Measurements from ENCODE around the gene CYP46A1. TPM values are rescaled to one million over a fixed set of nuclear protein-coding genes. Genes with fewer than 3 reads are reported as not detected.

CYP46A1 gene
- total RNA-seq, 1 donor from 2014 or later, result 2.9 TPM

DNA sequence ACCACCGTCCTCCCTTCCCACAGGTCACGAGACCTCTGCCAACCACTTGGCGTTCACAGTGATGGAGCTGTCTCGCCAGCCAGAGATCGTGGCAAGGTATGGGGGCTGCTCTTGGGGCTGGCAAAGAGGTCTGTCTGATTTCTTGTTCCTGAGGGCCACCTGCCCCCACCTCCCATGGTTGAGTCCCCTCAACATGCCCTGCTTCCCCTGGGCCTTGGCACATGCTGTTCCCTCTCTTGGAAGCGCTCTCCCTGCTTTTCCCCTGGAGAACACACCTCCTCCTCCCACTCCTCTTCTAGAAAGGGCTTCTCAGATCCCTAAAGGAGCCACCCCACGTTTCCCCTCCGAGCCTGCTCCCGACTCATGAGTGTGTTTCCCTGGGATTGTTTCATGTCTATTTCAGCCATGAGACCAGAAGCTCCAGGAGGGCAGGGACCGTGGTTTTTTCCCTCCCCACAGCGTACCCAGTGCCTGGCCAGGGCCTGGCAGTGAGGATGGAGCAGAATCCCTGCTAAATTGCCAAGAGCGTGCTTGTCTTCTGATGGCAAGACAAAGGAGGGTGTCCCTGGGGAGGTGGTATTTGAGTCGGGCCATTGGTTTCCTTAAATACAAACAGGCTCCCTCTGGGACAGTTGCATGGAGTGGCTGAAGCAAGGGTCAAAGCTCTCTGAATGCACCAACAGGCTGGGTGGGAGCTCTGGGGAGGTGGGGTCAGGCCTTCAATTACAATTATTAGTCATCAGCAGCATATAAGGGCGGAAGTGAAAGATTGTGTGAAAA is 34.1 kb downstream of the CYP46A1 start:
- Mint-ChIP-seq H3K4me1 (ENCODE audit: low read depth) (peaks cover 3% of the 10 kb centered on the region), H3K9me3 (ENCODE audit: low read depth) (no peaks in the 10 kb centered on the region), H3K27me3 (peaks cover 13% of the 10 kb centered on the region), H3K36me3 (ENCODE audit: insufficient read depth) (no peaks in the 10 kb centered on the region), H3K4me3 (ENCODE audit: low read depth) (no peak overlapping the region), H3K27ac (no peak overlapping the region)
- DNase-seq (ENCODE audit: low spot score, unreplicated experiment), result no peak
- TF ChIP-seq, protein P1, sequence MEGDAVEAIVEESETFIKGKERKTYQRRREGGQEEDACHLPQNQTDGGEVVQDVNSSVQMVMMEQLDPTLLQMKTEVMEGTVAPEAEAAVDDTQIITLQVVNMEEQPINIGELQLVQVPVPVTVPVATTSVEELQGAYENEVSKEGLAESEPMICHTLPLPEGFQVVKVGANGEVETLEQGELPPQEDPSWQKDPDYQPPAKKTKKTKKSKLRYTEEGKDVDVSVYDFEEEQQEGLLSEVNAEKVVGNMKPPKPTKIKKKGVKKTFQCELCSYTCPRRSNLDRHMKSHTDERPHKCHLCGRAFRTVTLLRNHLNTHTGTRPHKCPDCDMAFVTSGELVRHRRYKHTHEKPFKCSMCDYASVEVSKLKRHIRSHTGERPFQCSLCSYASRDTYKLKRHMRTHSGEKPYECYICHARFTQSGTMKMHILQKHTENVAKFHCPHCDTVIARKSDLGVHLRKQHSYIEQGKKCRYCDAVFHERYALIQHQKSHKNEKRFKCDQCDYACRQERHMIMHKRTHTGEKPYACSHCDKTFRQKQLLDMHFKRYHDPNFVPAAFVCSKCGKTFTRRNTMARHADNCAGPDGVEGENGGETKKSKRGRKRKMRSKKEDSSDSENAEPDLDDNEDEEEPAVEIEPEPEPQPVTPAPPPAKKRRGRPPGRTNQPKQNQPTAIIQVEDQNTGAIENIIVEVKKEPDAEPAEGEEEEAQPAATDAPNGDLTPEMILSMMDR (IDR thresholded peaks at IDR 0.05; ENCODE audit: unreplicated experiment), result no peak

DNA sequence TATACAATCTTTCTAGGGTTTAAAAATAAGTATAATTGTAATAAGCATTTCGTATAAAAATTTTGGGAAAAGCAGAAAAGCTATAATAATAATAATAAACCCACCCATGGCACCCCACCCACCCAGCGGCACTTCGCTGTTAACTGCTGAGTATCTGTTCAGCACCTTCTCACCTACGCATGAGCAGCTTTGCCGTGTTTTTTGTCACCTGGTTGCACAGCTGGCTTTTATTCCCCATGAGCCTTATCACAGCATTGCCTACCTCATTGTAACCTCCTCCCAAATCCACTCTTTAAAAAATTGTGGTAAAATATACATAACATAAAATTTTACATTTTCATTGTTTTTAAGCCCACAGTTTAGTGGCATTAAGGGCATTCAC is 34.7 kb downstream of the CYP46A1 start:
- Mint-ChIP-seq H3K4me3 (ENCODE audit: low read depth) (no peak overlapping the region), H3K27me3 (peaks cover 13% of the 10 kb centered on the region), H3K9me3 (ENCODE audit: low read depth) (no peaks in the 10 kb centered on the region), H3K27ac (no peak overlapping the region), H3K36me3 (ENCODE audit: insufficient read depth) (no peaks in the 10 kb centered on the region), H3K4me1 (ENCODE audit: low read depth) (peaks cover 7% of the 10 kb centered on the region)
- DNase-seq (ENCODE audit: low spot score, unreplicated experiment), result no peak
- TF ChIP-seq, protein P1 (IDR thresholded peaks at IDR 0.05; ENCODE audit: unreplicated experiment), result no peak

DNA sequence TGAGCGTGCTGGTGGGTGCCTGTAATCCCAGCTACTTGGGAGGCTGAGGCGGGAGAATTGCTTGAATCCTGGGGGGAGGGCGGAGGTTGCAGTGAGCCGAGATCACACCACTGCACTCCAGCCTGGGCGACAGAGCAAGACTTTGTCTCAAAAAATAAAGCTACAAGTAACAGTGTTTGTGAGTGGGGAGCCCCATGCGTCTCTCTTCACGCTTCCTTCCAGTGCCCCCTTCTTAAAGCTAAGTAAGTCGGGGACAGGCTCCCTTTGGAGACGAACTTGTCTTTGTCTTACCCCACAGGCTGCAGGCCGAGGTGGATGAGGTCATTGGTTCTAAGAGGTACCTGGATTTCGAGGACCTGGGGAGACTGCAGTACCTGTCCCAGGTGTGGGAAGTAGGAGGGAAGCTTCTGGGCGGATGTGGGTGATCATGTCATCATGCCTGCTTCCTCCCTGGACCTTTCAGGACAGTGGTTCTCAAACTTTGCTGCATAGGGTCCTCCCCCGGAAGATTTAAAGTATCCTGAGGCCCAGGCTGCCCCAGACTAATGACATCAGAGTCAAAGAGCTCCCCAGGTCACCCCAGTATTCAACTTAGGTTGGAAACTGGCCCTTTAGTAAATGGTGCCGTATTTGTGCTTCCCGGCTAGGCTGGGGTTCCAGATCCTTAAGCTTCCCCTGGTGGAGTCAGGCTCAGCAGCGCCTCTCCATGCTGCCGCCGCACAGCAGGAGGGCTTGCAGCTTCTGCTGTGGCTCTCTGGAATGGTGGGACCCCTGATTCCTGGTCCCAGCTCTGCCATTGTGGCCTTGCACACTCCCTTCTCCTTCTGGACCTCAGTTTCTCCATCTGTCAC is 37.1 kb downstream of the CYP46A1 start:
- DNase-seq (ENCODE audit: low spot score, unreplicated experiment), result no peak
- H3K27me3 Mint-ChIP-seq, result peaks cover 15% of the 10 kb centered on the region
- H3K27ac Mint-ChIP-seq, result no peak overlapping the region
- H3K9me3 Mint-ChIP-seq (ENCODE audit: low read depth), result no peaks in the 10 kb centered on the region
- H3K4me3 Mint-ChIP-seq (ENCODE audit: low read depth), result no peak overlapping the region
- H3K4me1 Mint-ChIP-seq (ENCODE audit: low read depth), result peaks cover 11% of the 10 kb centered on the region
- TF ChIP-seq, protein P1 (IDR thresholded peaks at IDR 0.05; ENCODE audit: unreplicated experiment), result no peak
- no peaks in the 10 kb centered on the region for H3K36me3 Mint-ChIP-seq (ENCODE audit: insufficient read depth)

DNA sequence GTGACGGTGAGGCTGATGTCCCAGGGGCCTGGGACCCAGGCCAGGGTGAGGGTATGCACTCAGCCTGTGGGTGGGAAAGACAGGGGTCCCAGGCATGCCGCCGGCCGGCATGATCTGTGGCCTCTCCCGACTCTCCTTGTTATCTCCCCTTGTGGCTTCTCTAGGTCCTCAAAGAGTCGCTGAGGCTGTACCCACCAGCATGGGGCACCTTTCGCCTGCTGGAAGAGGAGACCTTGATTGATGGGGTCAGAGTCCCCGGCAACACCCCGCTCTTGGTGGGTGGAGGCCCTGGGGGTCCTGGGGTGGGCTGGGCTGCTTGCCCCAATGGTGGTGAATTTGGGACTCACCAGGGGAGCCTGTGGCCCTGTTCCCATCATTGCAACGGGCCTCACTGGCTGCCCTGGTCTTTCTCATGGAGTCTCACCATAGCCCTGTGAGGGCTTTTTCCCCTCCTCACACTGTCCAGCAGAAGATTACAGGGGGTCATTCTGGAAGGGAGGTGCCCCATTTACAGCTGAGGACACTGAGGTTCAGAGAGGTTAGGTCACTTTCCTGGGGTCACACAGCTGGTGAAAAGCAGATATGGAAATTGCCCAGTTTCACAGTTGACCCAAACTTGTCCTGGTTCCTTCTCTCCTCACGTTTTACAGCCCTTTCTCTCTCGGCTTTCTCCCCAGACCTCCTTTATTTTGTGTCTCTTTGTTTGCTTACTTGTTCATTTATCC is 37.9 kb downstream of the CYP46A1 start:
- no peak overlapping the region for H3K4me3 Mint-ChIP-seq (ENCODE audit: low read depth)
- H3K4me1 Mint-ChIP-seq (ENCODE audit: low read depth), result peaks cover 11% of the 10 kb centered on the region
- DNase-seq (ENCODE audit: low spot score, unreplicated experiment), result no peak
- no peaks in the 10 kb centered on the region for H3K36me3 Mint-ChIP-seq (ENCODE audit: insufficient read depth)
- H3K27ac Mint-ChIP-seq, result peak overlapping the region; percentile 1
- H3K27me3 Mint-ChIP-seq, result peaks cover 11% of the 10 kb centered on the region
- TF ChIP-seq, protein P1 (IDR thresholded peaks at IDR 0.05; ENCODE audit: unreplicated experiment), result no peak
- H3K9me3 Mint-ChIP-seq (ENCODE audit: low read depth), result no peaks in the 10 kb centered on the region

DNA sequence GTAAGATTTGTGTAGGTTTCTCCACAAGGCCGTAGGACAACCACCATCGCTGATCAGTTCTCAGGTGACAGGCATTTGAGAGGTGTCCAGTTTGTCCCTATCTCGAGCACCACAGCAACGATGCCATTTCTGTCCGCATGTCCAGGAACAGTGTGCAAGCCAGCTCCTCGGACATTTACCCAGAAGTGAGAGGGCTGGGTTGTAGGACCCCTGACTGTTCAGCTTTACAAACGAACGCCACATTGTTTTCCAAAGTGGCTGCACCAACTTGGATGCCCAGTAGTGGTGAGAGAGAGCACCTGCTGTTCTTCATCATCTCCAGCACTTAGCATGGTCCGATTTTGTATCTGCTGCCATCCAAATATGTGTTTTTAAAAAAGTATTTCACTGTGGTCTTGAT is 38.6 kb downstream of the CYP46A1 start:
- no peak overlapping the region for H3K27ac Mint-ChIP-seq
- no peaks in the 10 kb centered on the region for H3K36me3 Mint-ChIP-seq (ENCODE audit: insufficient read depth)
- peaks cover 11% of the 10 kb centered on the region for H3K4me1 Mint-ChIP-seq (ENCODE audit: low read depth)
- peaks cover 11% of the 10 kb centered on the region for H3K27me3 Mint-ChIP-seq
- no peaks in the 10 kb centered on the region for H3K9me3 Mint-ChIP-seq (ENCODE audit: low read depth)
- no peak overlapping the region for H3K4me3 Mint-ChIP-seq (ENCODE audit: low read depth)
- TF ChIP-seq, protein P1 (IDR thresholded peaks at IDR 0.05; ENCODE audit: unreplicated experiment), result no peak
- no peak for DNase-seq (ENCODE audit: low spot score, unreplicated experiment)
